Parathyroid adenoma (tissue), 2 donors: Measurements from ENCODE around the gene CEACAM21.

ENCODE experiments used
- H2AFZ ChIP-seq: fragments of 300-600 bp; sonication (generic); one replicate; pipeline ENCODE4 v1.7.0; 2017; ENCODE audit warnings: antibody characterized with exemption, mild to moderate bottlenecking
- H3K27ac ChIP-seq: fragments of 300-600 bp; sonication (generic); one replicate; pipeline ENCODE4 v1.7.0; 2017
- H3K27me3 ChIP-seq: fragments of 300-600 bp; sonication (generic); one replicate; pipeline ENCODE4 v1.7.0; 2017; ENCODE audit warnings: low read length; ENCODE audit not compliant: control insufficient read depth, insufficient read depth
- H3K36me3 ChIP-seq: fragments of 300-600 bp; sonication (generic); one replicate; pipeline ENCODE4 v1.7.0; 2017; ENCODE audit warnings: low read length; ENCODE audit not compliant: control insufficient read depth, insufficient read depth
- H3K4me1 ChIP-seq: fragments of 300-600 bp; sonication (generic); one replicate; pipeline ENCODE4 v1.7.0; 2017; ENCODE audit warnings: control low read depth
- H3K4me2 ChIP-seq: fragments of 300-600 bp; sonication (generic); one replicate; pipeline ENCODE4 v1.7.0; 2017; ENCODE audit warnings: low read length
- H3K4me3 ChIP-seq: fragments of 300-600 bp; sonication (generic); one replicate; pipeline ENCODE4 v1.7.0; 2017; ENCODE audit warnings: low read depth, low read length
- H3K79me2 ChIP-seq: fragments of 300-600 bp; sonication (generic); one replicate; pipeline ENCODE4 v1.7.0; 2017; ENCODE audit warnings: control low read depth
- H3K9ac ChIP-seq: fragments of 300-600 bp; sonication (generic); one replicate; pipeline ENCODE4 v1.7.0; 2017; ENCODE audit warnings: mild to moderate bottlenecking
- H3K9me3 ChIP-seq: fragments of 300-600 bp; sonication (generic); one replicate; pipeline ENCODE4 v1.7.0; 2017; ENCODE audit warnings: low read length; ENCODE audit not compliant: control insufficient read depth
- CTCF ChIP-seq: fragments of 300-600 bp; sonication (generic); IDR thresholded peaks from one replicate; pipeline ENCODE4 v1.7.0; 2017; ENCODE audit warnings: antibody characterized with exemption, mild to moderate bottlenecking
- donor health status: primary hyperparathyroidism.

Gene CEACAM21

GRCh38 chr19:41563854-41564514, 12.0 kb upstream of the CEACAM21 start:
- TF ChIP-seq CTCF, result no peak
- Histone ChIP-seq H3K27ac (no peak overlapping the region), H3K27me3 (peaks cover 5% of the 10 kb centered on the region), H2AFZ (no peak overlapping the region), H3K4me1 (no peaks in the 10 kb centered on the region), H3K9me3 (no peaks in the 10 kb centered on the region), H3K9ac (no peak overlapping the region), H3K4me2 (peak overlapping the region; percentile 53), H3K36me3 (no peaks in the 10 kb centered on the region), H3K4me3 (no peak overlapping the region), H3K79me2 (no peaks in the 10 kb centered on the region)

DNA sequence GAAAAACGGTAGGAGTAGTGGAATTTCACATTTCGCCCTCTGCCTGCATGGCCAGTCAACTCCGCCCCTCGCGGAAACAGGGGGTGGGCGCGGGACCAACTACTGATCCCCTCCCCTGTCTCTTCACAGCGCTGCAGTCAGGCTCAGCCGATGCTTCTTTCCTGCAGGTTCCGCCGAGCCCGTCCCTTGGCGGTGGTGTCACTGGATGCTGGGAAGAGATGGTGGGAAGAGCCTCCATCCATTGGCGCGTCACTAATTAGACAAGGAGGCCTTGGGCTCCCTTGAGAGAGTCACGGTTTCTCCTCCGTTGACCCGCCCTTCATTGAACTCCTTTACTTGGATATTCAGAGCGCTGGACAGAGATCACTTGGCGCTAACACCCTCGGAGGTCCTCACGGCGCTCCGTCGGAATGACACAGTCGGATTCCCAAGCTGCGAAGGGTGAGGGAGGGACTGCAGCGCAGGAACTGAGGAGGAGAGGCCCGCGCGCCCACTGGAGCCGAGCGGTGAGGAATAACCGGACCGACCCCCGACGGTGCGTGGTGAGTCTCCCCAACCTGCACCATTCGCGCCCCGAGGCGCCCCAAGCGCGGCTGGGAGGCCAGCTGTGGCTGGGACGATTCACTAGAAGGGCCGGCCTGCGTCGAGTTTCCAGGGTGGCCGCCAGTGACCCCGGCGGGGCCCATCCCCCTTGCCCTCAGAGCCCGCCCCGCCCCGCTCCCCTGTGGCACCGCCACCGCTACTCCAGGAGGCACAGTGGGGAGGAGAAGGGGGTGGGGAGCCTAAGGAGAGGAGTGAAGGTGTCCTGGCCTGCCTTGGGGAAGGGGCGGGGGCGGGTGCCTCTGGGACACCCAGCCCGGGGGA, 11.2 kb upstream of the CEACAM21 start:
- Histone ChIP-seq H2AFZ (peak overlapping the region; percentile 51), H3K9ac (no peak overlapping the region), H3K27me3 (peaks cover 5% of the 10 kb centered on the region), H3K4me1 (no peaks in the 10 kb centered on the region), H3K27ac (no peak overlapping the region), H3K79me2 (no peaks in the 10 kb centered on the region), H3K9me3 (no peaks in the 10 kb centered on the region), H3K4me3 (no peak overlapping the region), H3K36me3 (no peaks in the 10 kb centered on the region), H3K4me2 (peak overlapping the region; percentile 53)
- TF ChIP-seq CTCF, result no peak

GRCh38 chr19:41565379-41565720, 10.6 kb upstream of the CEACAM21 start:
- Histone ChIP-seq H3K36me3 (no peaks in the 10 kb centered on the region), H3K79me2 (no peaks in the 10 kb centered on the region), H3K4me2 (no peak overlapping the region), H3K4me1 (no peaks in the 10 kb centered on the region), H2AFZ (no peak overlapping the region), H3K9me3 (no peaks in the 10 kb centered on the region), H3K9ac (no peak overlapping the region), H3K4me3 (no peak overlapping the region), H3K27me3 (peaks cover 5% of the 10 kb centered on the region), H3K27ac (no peak overlapping the region)
- TF ChIP-seq CTCF, result no peak

DNA sequence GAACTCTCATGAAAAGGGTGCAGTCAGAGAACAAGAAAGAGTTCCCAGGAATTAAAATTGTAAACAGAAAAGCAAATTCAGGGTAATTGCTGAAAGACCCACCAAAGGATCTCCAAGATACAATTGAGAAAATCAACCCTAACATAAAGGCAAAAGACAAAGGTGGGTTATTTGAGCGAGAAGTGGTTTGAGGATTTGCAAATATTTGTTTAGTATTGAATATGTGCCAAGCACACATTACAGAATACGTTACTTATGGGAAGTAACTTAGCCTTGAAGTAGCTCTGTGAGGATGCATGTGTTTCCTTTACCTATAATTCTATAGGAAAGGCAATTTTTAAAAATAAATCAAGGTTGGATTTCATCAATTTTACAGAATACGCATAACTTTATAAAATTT, 10.0 kb upstream of the CEACAM21 start:
- Histone ChIP-seq H3K79me2 (no peaks in the 10 kb centered on the region), H3K4me1 (no peaks in the 10 kb centered on the region), H2AFZ (no peak overlapping the region), H3K36me3 (no peaks in the 10 kb centered on the region), H3K4me3 (no peak overlapping the region), H3K4me2 (no peak overlapping the region), H3K27ac (no peak overlapping the region), H3K9ac (no peak overlapping the region), H3K9me3 (no peaks in the 10 kb centered on the region), H3K27me3 (peaks cover 5% of the 10 kb centered on the region)
- no peak for TF ChIP-seq CTCF
